IPS-15b (cell line): Measurements from ENCODE around the gene AP5Z1.

Experiments used
- H3K27me3 ChIP-seq: one replicate; pipeline ENCODE4 v1.6.1; 2013; ENCODE audit warnings: low read length; ENCODE audit not compliant: control insufficient read depth, insufficient read depth
- H3K36me3 ChIP-seq: one replicate; pipeline ENCODE4 v1.6.1; 2013; ENCODE audit warnings: low read length; ENCODE audit not compliant: control insufficient read depth, insufficient read depth
- H3K4me1 ChIP-seq: one replicate; pipeline ENCODE4 v1.6.1; 2013; ENCODE audit warnings: mild to moderate bottlenecking, low read length; ENCODE audit not compliant: control insufficient read depth, insufficient read depth
- H3K4me3 ChIP-seq: one replicate; pipeline ENCODE4 v1.5.1; 2013; ENCODE audit warnings: low read depth, low read length
- H3K9ac ChIP-seq: one replicate; pipeline ENCODE4 v1.6.1; 2013; ENCODE audit warnings: low read depth, mild to moderate bottlenecking, low read length
- H3K9me3 ChIP-seq: one replicate; pipeline ENCODE4 v1.6.1; 2013; ENCODE audit warnings: mild to moderate bottlenecking, low read length; ENCODE audit not compliant: control insufficient read depth, insufficient read depth

AP5Z1 gene

GRCh38 chr7:4737300-4737699 is 38.1 kb upstream of the AP5Z1 start:
- no peak overlapping the region for H3K9ac ChIP-seq
- H3K4me1 ChIP-seq = peaks cover 6% of the 10 kb centered on the region
- peaks cover under 1% of the 10 kb centered on the region for H3K27me3 ChIP-seq
- H3K9me3 ChIP-seq = no peaks in the 10 kb centered on the region
- peaks cover 6% of the 10 kb centered on the region for H3K36me3 ChIP-seq
- no peak overlapping the region for H3K4me3 ChIP-seq

- H3K9ac ChIP-seq = peak overlapping the region; percentile 26
- H3K27me3 ChIP-seq = peaks cover 16% of the 10 kb centered on the region
- no peak overlapping the region for H3K4me3 ChIP-seq
- peaks cover 6% of the 10 kb centered on the region for H3K4me1 ChIP-seq
- H3K9me3 ChIP-seq = no peaks in the 10 kb centered on the region
- H3K36me3 ChIP-seq = peaks cover 8% of the 10 kb centered on the region
Observed at GRCh38 chr7:4738711-4739527, 36.5 kb upstream of the AP5Z1 start.

DNA sequence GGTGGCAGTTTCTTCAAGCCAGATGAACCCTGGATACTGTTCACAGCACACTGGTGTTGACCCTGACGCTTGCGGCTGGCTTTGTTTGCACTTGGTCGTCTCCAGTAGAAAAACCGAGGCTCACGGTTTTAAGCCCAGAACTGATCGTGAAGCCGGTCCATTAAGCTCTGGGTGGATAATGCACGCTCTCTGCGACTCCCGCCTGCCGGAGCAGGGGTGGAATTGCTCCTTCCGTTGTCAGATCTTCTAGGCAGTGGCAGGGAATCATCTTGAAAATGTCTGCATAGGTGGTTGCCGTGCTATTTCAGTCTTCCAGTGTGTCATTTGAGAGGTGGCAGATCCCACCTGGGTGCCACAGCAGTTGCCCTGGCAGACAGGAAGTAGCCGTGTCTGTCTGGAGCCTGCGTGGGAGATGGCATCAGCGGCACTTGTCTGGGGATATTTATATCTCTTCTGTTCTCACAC is 35.9 kb upstream of the AP5Z1 start:
- Histone ChIP-seq H3K36me3 (peaks cover 8% of the 10 kb centered on the region), H3K4me3 (no peak overlapping the region), H3K9me3 (no peaks in the 10 kb centered on the region), H3K27me3 (peaks cover 20% of the 10 kb centered on the region), H3K4me1 (peaks cover 6% of the 10 kb centered on the region), H3K9ac (no peak overlapping the region)

GRCh38 chr7:4740796-4741195 is 34.6 kb upstream of the AP5Z1 start:
- no peak overlapping the region for H3K9ac ChIP-seq
- peaks cover 8% of the 10 kb centered on the region for H3K36me3 ChIP-seq
- H3K4me1 ChIP-seq = peaks cover 6% of the 10 kb centered on the region
- H3K27me3 ChIP-seq = peaks cover 20% of the 10 kb centered on the region
- no peak overlapping the region for H3K4me3 ChIP-seq
- H3K9me3 ChIP-seq = no peaks in the 10 kb centered on the region

DNA sequence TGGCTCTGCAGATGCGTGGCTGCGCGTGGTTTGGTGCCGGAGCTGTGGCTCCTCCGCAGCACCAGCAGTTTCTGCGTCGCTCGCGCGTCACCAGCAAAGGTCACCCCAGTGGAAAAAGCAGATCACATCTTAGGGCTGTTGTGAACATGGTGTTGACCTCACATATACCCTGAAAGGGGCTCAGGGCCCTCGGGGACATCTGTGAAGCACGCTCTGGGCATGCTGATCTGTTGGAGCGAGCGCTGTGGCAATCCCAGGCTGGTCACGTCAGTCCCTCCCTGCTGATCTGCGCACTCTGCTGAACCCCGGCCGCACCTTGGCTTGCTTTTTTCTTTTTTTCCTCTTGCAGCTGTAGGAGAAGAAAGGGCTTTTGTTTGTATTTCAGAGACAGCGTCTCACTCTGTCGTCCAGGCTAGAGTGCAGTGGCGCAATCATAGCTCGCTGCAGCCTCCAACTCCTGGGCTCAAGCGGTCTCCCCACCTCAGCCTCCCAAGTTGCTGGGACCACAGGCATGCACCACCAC is 33.3 kb upstream of the AP5Z1 start:
- Histone ChIP-seq H3K9ac (no peak overlapping the region), H3K27me3 (peaks cover 20% of the 10 kb centered on the region), H3K4me1 (peaks cover 6% of the 10 kb centered on the region), H3K36me3 (peaks cover 8% of the 10 kb centered on the region), H3K9me3 (no peaks in the 10 kb centered on the region), H3K4me3 (no peak overlapping the region)

DNA sequence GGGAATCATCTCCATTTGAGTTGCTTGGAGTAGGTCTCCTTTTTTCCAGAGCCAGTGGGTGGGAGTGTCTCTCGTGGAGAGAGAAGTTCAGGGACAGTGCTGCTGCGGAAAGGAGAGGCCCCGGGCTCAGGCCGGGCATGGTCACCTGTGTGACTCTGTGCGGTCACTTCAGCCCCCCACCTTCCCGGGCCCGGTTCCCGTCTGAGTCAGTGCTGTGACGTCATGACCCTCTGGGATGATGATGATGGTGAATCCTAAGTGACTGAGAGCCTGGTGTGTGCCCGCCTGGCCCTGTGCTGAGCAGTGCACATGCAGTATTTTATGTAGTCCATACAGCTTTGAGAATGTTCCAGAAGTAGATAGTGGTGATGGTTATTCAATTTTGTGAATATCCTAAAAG is 32.6 kb upstream of the AP5Z1 start:
- no peak overlapping the region for H3K4me3 ChIP-seq
- peaks cover 6% of the 10 kb centered on the region for H3K4me1 ChIP-seq
- no peak overlapping the region for H3K9ac ChIP-seq
- no peaks in the 10 kb centered on the region for H3K9me3 ChIP-seq
- peaks cover 8% of the 10 kb centered on the region for H3K36me3 ChIP-seq
- peaks cover 20% of the 10 kb centered on the region for H3K27me3 ChIP-seq

- H3K9me3 ChIP-seq = no peaks in the 10 kb centered on the region
- no peak overlapping the region for H3K9ac ChIP-seq
- no peaks in the 10 kb centered on the region for H3K4me1 ChIP-seq
- H3K4me3 ChIP-seq = peak overlapping the region; percentile 37
- peaks cover 20% of the 10 kb centered on the region for H3K27me3 ChIP-seq
- H3K36me3 ChIP-seq = peaks cover 8% of the 10 kb centered on the region
Observed at GRCh38 chr7:4744391-4745264, 30.8 kb upstream of the AP5Z1 start.

DNA sequence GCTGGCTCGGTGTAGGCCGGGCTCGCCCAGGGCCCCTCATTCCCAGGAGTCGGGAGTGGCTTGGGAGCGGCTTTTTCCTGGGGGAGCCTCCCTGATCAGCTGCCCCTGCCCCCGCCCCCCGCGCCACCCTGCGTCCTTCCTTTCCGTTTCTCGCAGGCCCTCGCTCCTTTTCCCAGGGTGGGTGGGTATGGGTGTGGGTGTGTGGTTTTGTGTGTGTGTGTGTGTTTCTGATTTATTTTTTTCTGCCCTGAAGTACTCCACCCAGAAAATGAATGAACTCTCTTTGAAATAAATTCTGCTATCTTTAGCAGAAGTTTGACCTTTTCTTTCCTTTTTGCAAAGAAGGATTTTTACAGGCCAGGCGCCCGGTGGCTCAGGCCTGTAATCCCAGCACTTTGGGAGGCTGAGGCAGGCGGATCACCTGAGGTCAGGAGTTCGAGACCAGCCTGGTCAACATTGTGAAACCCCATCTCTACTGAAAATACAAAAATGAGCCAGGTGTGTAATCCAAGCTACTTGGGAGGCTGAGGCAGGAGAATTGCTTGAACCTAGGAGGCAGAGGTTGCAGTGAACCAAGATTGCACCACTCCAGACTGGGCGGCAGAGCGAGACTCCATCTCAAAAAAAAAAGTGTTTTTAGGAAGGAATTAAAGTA is 30.0 kb upstream of the AP5Z1 start:
- H3K9ac ChIP-seq = no peak overlapping the region
- H3K4me3 ChIP-seq = peak overlapping the region; percentile 13
- H3K27me3 ChIP-seq = peaks cover 20% of the 10 kb centered on the region
- no peaks in the 10 kb centered on the region for H3K9me3 ChIP-seq
- H3K36me3 ChIP-seq = peaks cover 8% of the 10 kb centered on the region
- H3K4me1 ChIP-seq = no peaks in the 10 kb centered on the region

DNA sequence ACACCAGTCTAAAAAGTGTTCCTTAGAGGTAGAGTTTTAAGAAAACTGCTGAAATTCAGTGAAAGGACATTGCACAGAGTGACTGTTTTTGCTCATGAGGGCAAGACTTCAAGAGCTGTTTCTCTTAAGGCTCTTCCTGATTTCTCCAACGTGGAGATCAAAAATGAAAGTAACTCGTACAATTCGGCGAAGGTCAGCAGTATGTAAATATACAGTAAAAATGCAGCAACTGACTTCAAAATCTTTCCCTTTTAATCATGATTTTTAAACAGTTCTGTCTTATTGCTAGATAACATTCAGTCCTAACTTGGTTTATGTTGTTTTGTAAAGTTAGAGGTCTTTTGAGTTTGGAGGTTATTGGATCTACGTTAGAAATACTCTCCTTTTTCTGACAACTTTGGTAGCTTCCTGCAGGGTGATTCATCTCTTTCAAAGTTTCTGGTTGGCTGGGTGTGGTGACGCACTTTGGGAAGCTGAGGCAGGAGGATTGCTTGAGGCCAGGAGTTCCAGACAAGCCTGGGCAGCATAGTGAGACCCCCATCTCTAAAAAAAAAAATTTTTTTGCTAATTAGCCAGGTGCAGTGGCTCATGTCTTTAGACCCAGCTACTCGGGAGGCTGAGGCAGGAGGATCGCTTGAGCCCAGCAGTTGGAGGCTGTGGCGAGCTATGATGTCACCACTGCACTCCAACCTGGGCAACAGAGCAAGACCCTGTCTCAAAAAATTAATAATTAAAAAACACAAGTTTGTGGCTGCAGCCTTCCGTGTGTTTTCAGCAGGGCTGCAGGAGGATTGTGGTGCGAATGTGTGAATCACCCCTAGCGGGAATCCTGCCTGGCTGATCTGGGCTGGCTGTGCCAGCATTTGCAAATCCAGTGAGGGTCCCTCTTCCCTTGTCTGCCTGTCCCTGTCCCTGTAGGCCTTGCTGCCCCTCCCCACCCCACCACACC is 29.2 kb upstream of the AP5Z1 start:
- Histone ChIP-seq H3K9me3 (no peaks in the 10 kb centered on the region), H3K4me3 (no peak overlapping the region), H3K9ac (no peak overlapping the region), H3K4me1 (no peaks in the 10 kb centered on the region), H3K27me3 (peaks cover 20% of the 10 kb centered on the region), H3K36me3 (peaks cover 8% of the 10 kb centered on the region)

- Histone ChIP-seq H3K27me3 (peaks cover 20% of the 10 kb centered on the region), H3K9me3 (no peaks in the 10 kb centered on the region), H3K4me1 (no peaks in the 10 kb centered on the region), H3K4me3 (no peak overlapping the region), H3K9ac (no peak overlapping the region), H3K36me3 (peaks cover 3% of the 10 kb centered on the region)
Observed at GRCh38 chr7:4747013-4747412, 28.4 kb upstream of the AP5Z1 start.
